Large intestine (tissue), 3 donors: ENCODE results near the gene SKP1. TPM values are rescaled to one million over a fixed set of nuclear protein-coding genes. Genes with fewer than 3 reads are reported as not detected.

Experiments used
- DNase-seq, 2 donors: peaks; one replicate each; pipeline versions ENCODE4 v3.0.0 to v3.0.0-alpha.2; 2013
- H3K27ac ChIP-seq: one replicate; pipeline ENCODE4 v1.5.1; 2013; ENCODE audit warnings: low read length
- H3K27me3 ChIP-seq: 2 replicates; pipeline ENCODE4 v1.6.1; 2013; ENCODE audit warnings: low read length; ENCODE audit not compliant: control insufficient read depth, insufficient read depth
- H3K36me3 ChIP-seq: 2 replicates; pipeline ENCODE4 v1.6.1; 2013; ENCODE audit warnings: low read length; ENCODE audit not compliant: control insufficient read depth, insufficient read depth
- H3K4me1 ChIP-seq: one replicate; pipeline ENCODE4 v1.6.1; 2013; ENCODE audit warnings: low read length; ENCODE audit not compliant: control insufficient read depth, insufficient read depth
- H3K4me3 ChIP-seq: one replicate; pipeline ENCODE4 v1.5.1; 2013; ENCODE audit warnings: low read length
- H3K9me3 ChIP-seq: one replicate; pipeline ENCODE4 v1.6.1; 2013; ENCODE audit warnings: mild to moderate bottlenecking, low read depth, low read length, moderate library complexity; ENCODE audit not compliant: control insufficient read depth
- WGBS: methylation state at CpG from one replicate; pipeline ENCODE4 v1.1.5; 2013; ENCODE audit warnings: low lambda C conversion rate; ENCODE audit not compliant: insufficient coverage; 5-methylcytosine and 5-hydroxymethylcytosine counted together
- polyA plus RNA-seq: library from polyadenylated mRNA; unstranded; fragments of 120-200 nt; gene quantifications from one replicate; pipeline ENCODE4 v1.2.1, GENCODE V29; 2013

The SKP1 gene
- polyA plus RNA-seq, 1 donor = 490 TPM

- WGBS = no CpG with 5 or more reads among the region's 7 CpGs
- no peaks in the 10 kb centered on the region for H3K9me3 ChIP-seq
- no peaks in the 10 kb centered on the region for H3K27me3 ChIP-seq
- peaks cover 73% of the 10 kb centered on the region for H3K36me3 ChIP-seq
- H3K4me1 ChIP-seq = peaks cover 17% of the 10 kb centered on the region
- no peak overlapping the region for H3K4me3 ChIP-seq
- H3K27ac ChIP-seq = no peak overlapping the region
- no peak for DNase-seq
Measured at GRCh38 chr5:134136771-134137170, 40.0 kb downstream of the SKP1 start.

GRCh38 chr5:134136221-134136631 lies 40.5 kb downstream of the SKP1 start:
- no CpG with 5 or more reads among the region's 2 CpGs for WGBS
- H3K27ac ChIP-seq = no peak overlapping the region
- H3K4me3 ChIP-seq = no peak overlapping the region
- peaks cover 71% of the 10 kb centered on the region for H3K36me3 ChIP-seq
- H3K27me3 ChIP-seq = no peaks in the 10 kb centered on the region
- H3K9me3 ChIP-seq = no peaks in the 10 kb centered on the region
- no peak for DNase-seq
- peaks cover 11% of the 10 kb centered on the region for H3K4me1 ChIP-seq

- no peaks in the 10 kb centered on the region for H3K9me3 ChIP-seq
- no peak overlapping the region for H3K27ac ChIP-seq
- no peaks in the 10 kb centered on the region for H3K27me3 ChIP-seq
- no peak for DNase-seq
- 100% methylated on average over 2 of the region's 7 CpGs for WGBS
- H3K4me1 ChIP-seq = peaks cover 2% of the 10 kb centered on the region
- H3K4me3 ChIP-seq = no peak overlapping the region
- H3K36me3 ChIP-seq = peaks cover 68% of the 10 kb centered on the region
Measured at GRCh38 chr5:134135091-134135655, 41.6 kb downstream of the SKP1 start.

- H3K27me3 ChIP-seq = no peaks in the 10 kb centered on the region
- H3K4me3 ChIP-seq = no peak overlapping the region
- WGBS = no CpG with 5 or more reads among the region's 6 CpGs
- H3K9me3 ChIP-seq = no peaks in the 10 kb centered on the region
- no peaks in the 10 kb centered on the region for H3K4me1 ChIP-seq
- H3K36me3 ChIP-seq = peaks cover 64% of the 10 kb centered on the region
- DNase-seq = no peak
- H3K27ac ChIP-seq = no peak overlapping the region
Measured at GRCh38 chr5:134133995-134134541, 42.7 kb downstream of the SKP1 start.

GRCh38 chr5:134133188-134133994 lies 43.4 kb downstream of the SKP1 start:
- no peak overlapping the region for H3K4me3 ChIP-seq
- DNase-seq = no peak

GRCh38 chr5:134132372-134133187 lies 44.2 kb downstream of the SKP1 start:
- peaks cover 61% of the 10 kb centered on the region for H3K36me3 ChIP-seq
- H3K4me1 ChIP-seq = no peaks in the 10 kb centered on the region
- H3K9me3 ChIP-seq = no peaks in the 10 kb centered on the region
- no CpG with 5 or more reads among the region's 16 CpGs for WGBS
- no peak overlapping the region for H3K4me3 ChIP-seq
- no peak for DNase-seq
- H3K27ac ChIP-seq = no peak overlapping the region
- no peaks in the 10 kb centered on the region for H3K27me3 ChIP-seq

More at GRCh38 chr5:134133188-134133994, 43.4 kb downstream of the SKP1 start:
- H3K27ac ChIP-seq = no peak overlapping the region
- no peaks in the 10 kb centered on the region for H3K9me3 ChIP-seq
- no peaks in the 10 kb centered on the region for H3K4me1 ChIP-seq
- no CpG with 5 or more reads among the region's 9 CpGs for WGBS
- no peaks in the 10 kb centered on the region for H3K27me3 ChIP-seq
- H3K36me3 ChIP-seq = peaks cover 65% of the 10 kb centered on the region

GRCh38 chr5:134131578-134132350 lies 45.0 kb downstream of the SKP1 start:
- no CpG with 5 or more reads among the region's 7 CpGs for WGBS
- H3K27ac ChIP-seq = no peak overlapping the region
- no peaks in the 10 kb centered on the region for H3K9me3 ChIP-seq
- H3K27me3 ChIP-seq = no peaks in the 10 kb centered on the region
- peaks cover 61% of the 10 kb centered on the region for H3K36me3 ChIP-seq
- H3K4me3 ChIP-seq = no peak overlapping the region
- no peak for DNase-seq
- H3K4me1 ChIP-seq = no peaks in the 10 kb centered on the region

- Histone ChIP-seq H3K9me3 (no peaks in the 10 kb centered on the region), H3K27me3 (no peaks in the 10 kb centered on the region), H3K36me3 (peaks cover 55% of the 10 kb centered on the region), H3K4me1 (no peaks in the 10 kb centered on the region), H3K27ac (no peak overlapping the region), H3K4me3 (no peak overlapping the region)
- WGBS = no CpG with 5 or more reads among the region's 3 CpGs
- DNase-seq = no peak
Measured at GRCh38 chr5:134131165-134131564, 45.6 kb downstream of the SKP1 start.

- DNase-seq = no peak
- H3K4me3 ChIP-seq = no peak overlapping the region
- H3K27me3 ChIP-seq = no peaks in the 10 kb centered on the region
- peaks cover 48% of the 10 kb centered on the region for H3K36me3 ChIP-seq
- H3K9me3 ChIP-seq = no peaks in the 10 kb centered on the region
- H3K4me1 ChIP-seq = no peaks in the 10 kb centered on the region
- H3K27ac ChIP-seq = no peak overlapping the region
- WGBS = no CpG with 5 or more reads among the region's 8 CpGs
Measured at GRCh38 chr5:134130239-134130945, 46.4 kb downstream of the SKP1 start.
